GM13977 (cell line): ENCODE data around the gene PARD3.

Source experiments
- DNase-seq: peaks from one replicate; pipeline ENCODE4 v3.0.0; 2012; ENCODE audit warnings: low spot score
- CTCF ChIP-seq: IDR thresholded peaks from 2 replicates; pipeline ENCODE4 v1.5.1; 2012; ENCODE audit warnings: mild to moderate bottlenecking, control low read depth; ENCODE audit not compliant: insufficient read depth; ENCODE audit errors: extremely low read depth, missing control alignments
- in situ Hi-C: fragments of 300-500 bp; cut with MboI; formaldehyde crosslinking; loops from one replicate; pipeline ENCODE4 v1.12.0; 2022; ENCODE audit warnings: low sequenced_read_pairs, low pct_unique_long_range_greater_than_20kb, mixed read lengths, inconsistent platforms; ENCODE audit not compliant: unreplicated experiment

PARD3 gene

DNA sequence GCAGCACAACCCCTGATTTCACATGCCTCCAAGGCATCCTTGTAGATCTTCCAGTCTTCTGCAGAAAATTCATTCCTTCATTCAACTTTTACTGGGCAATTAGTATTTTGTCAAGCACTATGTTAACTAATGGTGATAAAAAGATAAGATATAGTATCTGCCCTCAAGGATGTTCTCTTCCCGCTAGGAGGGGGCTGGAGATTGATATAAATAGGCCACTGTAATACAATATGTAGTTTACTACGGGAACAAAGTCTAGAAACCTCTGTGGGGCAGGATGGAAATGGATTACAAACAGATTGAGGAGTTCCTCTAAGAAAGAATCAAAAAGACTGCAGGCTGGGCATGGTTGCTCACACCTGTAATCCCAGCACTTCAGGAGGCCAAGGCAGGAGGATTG is 10.3 kb upstream of the PARD3 start:
- no peak for TF ChIP-seq CTCF
- no peak for DNase-seq
- in situ Hi-C loops: no loop called here

DNA sequence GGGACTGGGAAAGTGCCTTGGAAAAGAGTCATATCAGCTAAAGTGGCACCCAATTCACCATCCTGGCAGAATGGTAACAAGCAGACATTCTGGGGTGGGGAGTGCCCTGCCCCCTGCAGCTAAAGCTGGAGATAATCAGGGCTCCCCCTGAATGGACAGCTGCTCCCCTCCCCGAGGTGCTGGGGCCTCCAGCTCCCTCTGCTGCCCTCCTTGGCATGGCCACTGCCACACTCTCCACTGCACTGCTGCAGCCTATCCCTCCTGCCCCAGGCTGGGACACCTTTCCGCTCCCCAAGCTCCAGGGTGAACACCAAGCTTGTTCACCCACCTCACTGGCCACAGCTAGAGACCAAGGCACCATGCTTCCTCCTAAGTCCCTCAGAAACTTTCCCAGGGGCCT is 9.8 kb upstream of the PARD3 start:
- TF ChIP-seq CTCF: peak; percentile 23
- in situ Hi-C loops: no loop called here
- DNase-seq: no peak

- in situ Hi-C loops: no loop called here
- no peak for TF ChIP-seq CTCF
- DNase-seq: no peak
These were observed 6.8 kb upstream of the PARD3 start for GRCh38 chr10:34821587-34822585.

DNA sequence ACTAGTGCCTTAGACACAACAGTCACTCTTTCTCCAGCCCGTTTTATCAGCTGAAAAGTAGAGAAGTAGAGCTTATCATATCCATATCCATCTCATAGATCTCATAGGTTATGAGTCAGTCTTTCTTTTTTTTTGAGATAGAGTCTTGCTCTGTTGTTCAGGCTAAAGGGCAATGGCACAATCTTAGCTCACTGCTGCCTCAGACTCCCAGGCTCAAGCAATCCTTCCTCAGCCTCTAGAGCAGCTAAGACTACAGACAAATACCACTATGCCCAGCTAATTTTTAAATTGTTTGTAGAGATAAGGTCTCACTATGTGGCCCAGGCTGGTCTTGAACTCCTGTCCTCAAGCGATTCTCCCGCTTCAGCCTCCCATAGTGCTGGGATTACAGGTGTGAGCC is 2.5 kb upstream of the PARD3 start:
- in situ Hi-C loops: no loop called here
- DNase-seq: no peak
- no peak for TF ChIP-seq CTCF

DNA sequence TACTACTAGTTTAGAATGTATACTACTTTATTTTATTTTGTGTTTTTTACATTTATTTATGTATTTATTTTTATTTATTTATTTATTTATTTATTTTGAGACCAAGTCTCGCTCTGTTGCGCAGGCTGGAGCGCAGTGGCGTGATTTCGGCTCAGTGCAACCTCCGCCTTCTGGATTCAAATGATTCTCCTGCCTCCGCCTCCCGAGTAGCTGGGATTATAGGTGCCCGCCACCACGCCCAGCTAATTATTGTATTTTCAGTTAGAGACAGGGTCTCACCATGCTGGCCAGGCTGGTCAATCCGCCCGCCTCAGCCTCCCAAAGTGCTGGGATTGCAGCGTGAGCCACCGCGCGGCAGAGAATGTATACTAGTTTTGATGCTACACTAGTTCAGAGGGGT is 2.0 kb upstream of the PARD3 start:
- in situ Hi-C loops: no loop called here
- no peak for DNase-seq
- no peak for TF ChIP-seq CTCF

GRCh38 chr10:34816501-34817002 is 1.5 kb upstream of the PARD3 start:
- in situ Hi-C loops: no loop called here
- DNase-seq: no peak
- TF ChIP-seq CTCF: no peak
